ENCODE measurements around the gene SLC38A3.
"Not testable (repeated sequence)": the region's sequence is repeated elsewhere in the genome, so short reads cannot be mapped to it uniquely, and the experiment has no call there.

SLC38A3 gene

GRCh38 chr3:50256978-50257890 is 52.2 kb downstream of the SLC38A3 start:
- FAIRE-seq, result no peak

- FAIRE-seq, result no peak
These were observed 53.1 kb downstream of the SLC38A3 start for GRCh38 chr3:50258029-50258680.

GRCh38 chr3:50258979-50259378 is 53.9 kb downstream of the SLC38A3 start:
- FAIRE-seq, result no peak

DNA sequence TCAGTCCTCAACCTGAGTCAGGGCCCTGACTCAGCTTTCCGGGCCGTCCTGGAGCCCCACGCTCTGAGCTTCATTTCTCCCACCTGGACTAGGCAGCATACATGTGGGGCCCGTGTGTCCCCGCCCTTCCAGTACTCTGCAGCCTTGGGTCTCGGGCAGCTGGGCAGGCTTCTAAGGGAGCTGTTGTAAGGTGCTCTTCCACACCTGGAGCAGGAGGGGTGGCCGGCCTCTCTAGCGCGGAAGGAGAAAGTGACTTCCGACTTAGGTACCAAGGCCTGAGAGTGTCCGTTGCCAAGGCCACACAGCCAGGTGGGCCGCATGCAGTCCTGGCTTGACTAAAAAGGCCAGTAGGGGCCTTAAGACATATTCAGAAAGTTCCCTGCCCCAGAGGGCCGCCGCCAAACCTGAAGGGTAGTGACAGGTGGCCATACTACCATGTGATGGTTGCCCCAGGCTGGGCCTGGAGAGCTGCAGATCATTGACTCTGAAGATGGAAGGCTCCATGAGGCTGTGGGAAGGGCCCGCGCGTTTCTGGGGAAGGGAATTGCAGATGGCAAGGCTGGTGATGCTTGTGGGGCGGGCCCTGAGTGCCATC is 54.5 kb downstream of the SLC38A3 start:
- no peak for FAIRE-seq

DNA sequence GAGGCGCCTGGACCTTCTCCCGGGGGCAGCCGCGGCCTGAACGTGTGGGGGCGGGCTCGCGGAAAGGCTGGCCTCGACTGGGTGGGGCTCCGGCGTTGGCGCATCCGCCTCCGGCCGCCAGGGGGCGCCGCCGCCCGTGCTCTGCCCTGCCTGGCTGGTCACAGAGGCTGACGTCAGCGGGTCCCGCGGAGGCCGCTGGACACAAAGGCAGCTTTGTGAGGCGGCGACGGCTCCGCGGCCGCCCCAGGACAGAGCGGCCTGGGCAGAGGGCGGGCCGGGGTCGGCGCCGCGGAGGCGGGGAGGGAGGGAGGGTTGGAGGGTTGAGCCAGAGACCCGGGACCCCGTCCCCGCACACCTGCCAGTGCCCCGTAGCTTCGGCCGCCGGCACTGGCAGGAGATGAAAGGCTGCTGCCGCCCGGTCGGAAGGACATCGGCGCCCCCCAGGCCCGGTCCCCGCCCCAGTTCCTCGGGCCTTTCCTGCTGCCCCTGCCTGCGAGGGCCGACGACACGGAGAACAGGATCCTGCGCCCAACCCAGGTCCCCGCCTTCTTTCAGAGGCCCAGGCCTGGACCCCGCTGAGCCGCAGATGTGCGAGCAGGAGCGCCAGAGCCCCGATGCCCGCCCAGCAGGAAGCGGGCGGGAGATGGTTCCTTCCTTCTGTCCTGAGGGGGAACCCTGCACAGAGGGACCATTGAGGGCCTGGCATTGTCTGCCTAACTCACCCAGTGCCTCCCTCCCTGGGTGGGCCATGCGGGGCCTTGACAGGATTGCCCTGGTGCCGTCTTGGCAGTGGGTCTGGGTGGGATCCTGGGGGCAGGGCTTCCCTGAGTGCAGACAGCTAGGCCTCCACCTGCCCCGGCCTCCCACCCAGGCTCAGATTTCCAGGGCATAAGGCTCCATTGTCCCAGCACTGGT is 55.2 kb downstream of the SLC38A3 start:
- no peak for FAIRE-seq

- FAIRE-seq, result no peak
These were observed 55.9 kb downstream of the SLC38A3 start for GRCh38 chr3:50260942-50261441.

DNA sequence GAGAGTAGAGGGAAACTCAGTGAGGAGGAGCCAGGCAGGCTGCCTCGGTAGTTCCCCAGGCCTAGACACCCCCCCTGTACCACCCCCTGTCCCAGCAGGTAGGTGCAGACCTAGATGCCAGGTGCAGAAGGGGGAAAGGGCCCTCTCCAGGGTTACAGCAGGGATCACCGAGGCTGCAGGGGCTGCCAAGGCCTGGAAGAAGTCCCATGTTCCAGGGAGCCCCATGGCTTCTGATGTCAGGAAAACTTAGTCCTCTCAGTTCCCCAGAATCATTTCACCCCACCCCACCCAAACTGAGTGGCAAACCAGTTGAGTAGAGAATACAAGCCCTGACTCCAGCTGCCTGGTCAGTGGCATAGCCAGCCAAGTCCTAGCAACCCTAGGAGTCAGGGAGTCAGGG is 56.4 kb downstream of the SLC38A3 start:
- no peak for FAIRE-seq

GRCh38 chr3:50262200-50262599 is 57.1 kb downstream of the SLC38A3 start:
- not testable (repeated sequence) for FAIRE-seq

- FAIRE-seq, result no peak
These were observed 57.7 kb downstream of the SLC38A3 start for GRCh38 chr3:50262778-50263177.

DNA sequence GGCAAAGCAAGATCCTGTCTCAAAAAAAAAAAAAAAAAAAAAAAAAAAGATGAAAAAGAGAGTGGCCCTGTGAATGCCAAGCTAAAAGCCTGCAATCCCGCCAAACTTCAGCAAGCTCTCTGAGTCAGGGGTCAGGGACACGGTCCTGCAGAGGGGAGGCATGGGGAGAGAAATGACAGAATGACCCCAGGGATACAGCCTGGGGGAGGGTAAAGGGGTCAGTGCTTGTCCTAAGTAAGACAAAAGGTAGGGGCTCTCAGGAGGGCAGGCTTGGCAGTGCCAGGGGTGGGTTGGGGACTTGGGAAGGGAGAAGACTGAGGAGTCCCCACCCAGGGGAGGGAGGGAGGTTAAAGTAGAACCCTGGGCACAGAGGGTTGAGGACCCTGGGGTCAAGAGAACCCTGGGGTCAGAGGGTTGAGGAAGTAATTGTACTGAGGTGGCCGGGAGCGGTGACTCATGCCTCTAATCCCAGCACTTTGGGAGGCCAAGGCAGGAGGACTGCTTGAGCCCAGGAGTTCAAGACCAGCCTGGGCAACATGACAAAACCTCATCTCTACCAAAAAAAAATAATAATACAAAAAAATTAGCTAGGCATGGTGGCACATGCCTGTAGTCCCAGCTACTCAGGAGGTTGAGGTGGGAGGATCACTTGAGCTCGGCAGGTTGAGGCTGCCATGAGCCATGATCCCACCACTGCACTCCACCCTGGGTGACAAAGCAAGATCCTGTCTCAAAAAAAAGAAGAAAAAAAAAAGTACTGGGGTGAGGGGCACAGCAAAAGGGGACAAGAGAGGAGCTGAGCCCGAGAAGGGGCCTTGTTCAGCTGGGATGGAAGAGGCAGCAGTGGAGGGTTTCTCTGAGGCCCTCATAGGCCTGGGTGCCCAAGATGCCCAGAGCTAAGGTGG is 58.7 kb downstream of the SLC38A3 start:
- no peak for FAIRE-seq

DNA sequence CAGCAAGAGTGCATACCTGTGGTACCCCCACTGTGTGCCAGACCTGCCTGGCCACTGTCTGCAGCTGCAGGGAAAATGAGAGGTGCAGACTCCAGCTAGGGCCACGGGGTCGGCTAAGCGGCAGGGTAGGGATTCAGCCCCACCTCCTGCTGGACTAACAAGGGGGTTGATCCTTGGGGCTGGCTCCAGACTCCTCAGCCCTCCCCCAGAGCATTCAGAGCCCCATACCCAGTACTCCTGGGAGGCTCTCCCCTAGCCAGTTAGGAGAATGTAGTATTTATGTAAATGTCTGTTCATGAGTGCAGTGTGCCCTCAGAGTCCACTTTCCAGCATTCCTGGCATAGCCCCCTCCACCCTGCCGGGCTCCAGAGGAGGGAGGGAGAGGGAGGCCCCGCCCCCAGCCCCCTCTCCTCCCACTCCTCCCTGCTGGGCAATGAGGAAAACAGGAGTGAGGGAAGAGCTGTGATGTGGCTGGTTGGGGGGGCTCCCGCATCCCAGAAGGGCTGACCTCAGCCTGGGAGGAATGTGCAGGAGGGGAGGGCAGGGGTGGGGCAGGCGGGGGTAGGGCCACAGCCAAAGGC is 59.4 kb downstream of the SLC38A3 start:
- FAIRE-seq, result no peak

GRCh38 chr3:50264964-50265485 is 60.0 kb downstream of the SLC38A3 start:
- no peak for FAIRE-seq

DNA sequence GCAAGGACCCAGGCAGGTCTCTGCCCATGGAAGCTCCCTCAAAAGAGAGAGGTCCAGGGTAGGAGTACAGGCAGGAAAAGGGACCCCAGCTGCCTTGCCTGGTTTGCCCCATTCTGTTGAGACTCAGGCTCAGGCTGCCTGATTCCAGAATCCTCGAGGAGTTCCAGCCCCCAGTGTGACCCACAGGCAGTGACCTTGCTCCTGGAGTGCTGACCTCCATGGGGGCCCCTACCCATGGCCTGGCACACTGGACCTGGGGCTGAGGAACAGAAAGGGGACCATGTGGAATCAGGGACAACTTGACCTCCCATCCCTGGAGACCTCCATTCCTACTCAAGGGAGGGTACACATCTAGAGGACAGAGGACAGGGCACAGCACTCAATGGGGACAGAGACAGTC is 60.5 kb downstream of the SLC38A3 start:
- no peak for FAIRE-seq

DNA sequence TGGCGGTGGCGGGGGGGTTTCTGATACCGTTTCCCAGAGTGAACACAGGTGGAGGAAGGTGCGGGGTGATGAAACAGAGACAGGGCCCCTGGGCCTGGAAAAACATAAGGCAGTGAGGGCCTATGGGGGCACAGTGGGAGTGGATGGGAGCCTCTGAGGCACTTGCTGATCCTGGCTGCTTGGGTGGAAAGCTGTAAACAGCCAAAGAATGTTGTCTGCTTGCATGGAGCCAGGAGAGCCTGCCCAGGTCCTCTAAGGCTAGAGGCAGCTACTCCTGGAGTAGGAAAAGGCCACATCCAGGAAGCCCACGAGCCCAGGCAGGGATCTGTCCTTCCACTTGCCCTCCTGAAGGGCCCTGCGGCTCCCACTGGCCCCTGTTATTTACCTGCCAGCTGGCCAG is 60.9 kb downstream of the SLC38A3 start:
- FAIRE-seq, result no peak

- FAIRE-seq, result no peak
These were observed 61.8 kb downstream of the SLC38A3 start for GRCh38 chr3:50266836-50267235.

DNA sequence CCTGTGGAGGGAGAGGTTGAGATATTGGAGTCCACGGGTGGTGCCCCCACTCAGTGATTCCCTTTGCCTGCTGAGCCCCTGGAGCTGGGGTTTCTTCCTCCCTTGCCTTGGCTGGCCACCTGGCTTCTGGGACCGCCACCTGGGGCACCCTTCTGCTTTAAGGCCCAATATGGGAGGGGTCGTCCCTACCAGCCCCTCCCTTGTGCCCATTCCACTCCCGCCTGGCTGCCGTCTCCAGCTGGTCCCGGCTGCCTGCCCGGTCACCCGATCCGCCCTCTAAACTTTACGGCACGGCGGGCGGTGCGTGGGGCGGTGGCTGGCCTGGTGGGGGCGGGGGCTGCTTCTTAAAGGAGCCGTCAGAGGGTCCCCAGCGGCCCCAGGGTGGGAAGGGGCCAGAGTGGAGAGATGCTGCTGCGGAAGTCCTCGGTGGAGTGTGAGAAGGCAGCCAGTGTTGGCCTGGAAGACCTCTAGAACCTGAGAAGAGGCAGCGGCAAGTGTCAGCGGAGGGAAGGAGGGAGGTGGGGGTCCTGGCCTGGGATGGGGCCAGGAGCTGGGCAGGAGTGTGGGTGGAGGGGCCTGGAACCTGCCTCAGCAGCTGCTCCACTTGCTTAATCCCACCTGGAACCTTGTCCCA is 62.3 kb downstream of the SLC38A3 start:
- no peak for FAIRE-seq

GRCh38 chr3:50268276-50268675 is 63.2 kb downstream of the SLC38A3 start:
- FAIRE-seq, result no peak

DNA sequence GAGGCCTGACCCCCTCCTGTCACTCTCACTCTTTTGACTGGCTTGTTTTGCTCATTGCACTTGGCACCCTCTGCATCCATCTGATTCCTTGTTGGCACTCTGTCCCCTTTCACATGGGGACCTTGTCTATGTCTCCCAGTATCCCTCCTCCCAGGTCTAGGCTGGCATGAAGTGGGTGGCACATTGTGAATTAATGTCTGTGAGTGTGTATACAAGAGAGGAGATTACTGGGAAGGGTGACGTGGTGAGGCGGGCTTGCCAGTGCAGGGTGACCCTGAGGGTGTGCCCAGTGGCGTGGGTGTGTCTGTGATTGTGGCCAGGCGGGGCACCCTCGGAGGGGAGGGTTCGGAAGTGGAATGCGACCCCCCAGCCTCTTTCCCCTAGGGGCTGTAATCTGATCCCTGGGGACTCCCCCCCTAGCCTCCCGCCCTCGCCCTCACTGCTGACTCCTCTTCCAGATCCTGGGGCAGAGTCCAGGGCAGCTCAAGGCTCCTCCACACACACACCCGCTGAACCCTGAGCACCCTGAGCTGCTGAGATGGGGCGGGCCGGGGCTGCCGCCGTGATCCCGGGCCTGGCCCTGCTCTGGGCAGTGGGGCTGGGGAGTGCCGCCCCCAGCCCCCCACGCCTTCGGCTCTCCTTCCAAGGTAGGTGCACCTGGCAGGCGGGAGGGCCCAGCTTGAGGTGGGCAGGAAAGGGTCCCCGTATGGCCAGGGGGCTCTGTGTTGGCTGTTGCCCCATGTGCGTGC is 63.8 kb downstream of the SLC38A3 start, which contains the start of gene SEMA3B:
SEMA3B (plus strand) TSS at position 445 of the 749 bp plus-strand sequence; CDS start at position 539, 94 bp downstream.
- no peak for FAIRE-seq

DNA sequence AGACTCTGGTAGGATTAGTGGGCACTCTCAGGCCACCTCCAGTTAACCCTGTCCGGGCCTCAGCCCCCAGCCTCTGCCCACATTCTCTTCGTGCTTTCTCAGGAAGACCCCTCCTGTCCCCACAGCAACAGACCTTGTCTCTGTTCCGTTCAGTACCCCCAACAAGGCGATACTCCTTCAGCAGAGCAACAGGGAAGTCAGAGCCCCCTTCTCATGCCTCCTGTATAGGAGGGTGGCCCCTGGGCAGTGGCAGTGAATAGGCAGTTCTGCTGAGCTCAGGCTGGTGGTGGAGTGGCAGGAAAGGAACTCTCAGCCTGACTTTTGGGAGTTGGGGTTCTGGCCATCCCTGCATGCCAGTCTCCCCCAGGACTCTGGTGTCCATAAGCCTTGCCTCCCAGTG is 64.4 kb downstream of the SLC38A3 start:
- FAIRE-seq, result no peak
